GM10266 (cell line): ENCODE data around the gene MBD5.

Source experiments
- DNase-seq: peaks from one replicate; pipeline ENCODE4 v3.0.0; 2012; ENCODE audit errors: extremely low spot score
- CTCF ChIP-seq: IDR thresholded peaks from 2 replicates; pipeline ENCODE4 v1.5.1; 2012; ENCODE audit warnings: mild to moderate bottlenecking, low read depth; ENCODE audit not compliant: control insufficient read depth, insufficient read depth; ENCODE audit errors: missing control alignments

Gene MBD5

GRCh38 chr2:148515120-148515519 lies 494.2 kb downstream of the MBD5 start:
- no peak for DNase-seq
- TF ChIP-seq CTCF: no peak

- TF ChIP-seq CTCF: no peak
- no peak for DNase-seq
These were observed 495.1 kb downstream of the MBD5 start for GRCh38 chr2:148515976-148516375.

- TF ChIP-seq CTCF: no peak
- DNase-seq: no peak
These were observed 496.4 kb downstream of the MBD5 start for GRCh38 chr2:148517296-148517695.

GRCh38 chr2:148517822-148518221 lies 496.9 kb downstream of the MBD5 start:
- TF ChIP-seq CTCF: no peak
- DNase-seq: no peak

- TF ChIP-seq CTCF: no peak
- no peak for DNase-seq
These were observed 498.1 kb downstream of the MBD5 start for GRCh38 chr2:148519013-148519412.

- no peak for DNase-seq
- TF ChIP-seq CTCF: no peak
These were observed 500.3 kb downstream of the MBD5 start for GRCh38 chr2:148521181-148521580.

- TF ChIP-seq CTCF: no peak
- no peak for DNase-seq
These were observed 502.4 kb downstream of the MBD5 start for GRCh38 chr2:148523315-148523714.

- no peak for TF ChIP-seq CTCF
- no peak for DNase-seq
These were observed 503.6 kb downstream of the MBD5 start for GRCh38 chr2:148524519-148524919.
